B cell (primary cell): ENCODE measurements around the gene FMO3. TPM values are rescaled to one million over a fixed set of nuclear protein-coding genes. Genes with fewer than 3 reads are reported as not detected.

ENCODE experiments used
- ATAC-seq: fragments of 200-7000 bp; cut with Tn5 transposase; one replicate; pipeline ENCODE4 v1.10.0; 2021; ENCODE audit warnings: low read depth, mild to moderate bottlenecking, moderate number of reproducible peaks, moderate library complexity
- CTCF ChIA-PET: fragments of 350-600 bp; sonication (Branson Sonifier 250); formaldehyde crosslinking; loops from one replicate; lab custom pipeline; 2021; ENCODE audit warnings: antibody characterized with exemption, inconsistent platforms; lab: Charles Lee
- POLR2A ChIA-PET: fragments of 350-600 bp; sonication (Branson Sonifier 250); formaldehyde crosslinking; loops from one replicate; lab custom pipeline; 2021; ENCODE audit warnings: antibody characterized with exemption; lab: Charles Lee
- DNase-seq: peaks from one replicate; pipeline ENCODE4 v3.0.0; 2013
- H2AFZ ChIP-seq: 2 replicates; pipeline ENCODE4 v1.6.1; 2012; ENCODE audit warnings: mild to moderate bottlenecking, low read depth, low read length; ENCODE audit not compliant: insufficient read depth, poor library complexity, severe bottlenecking
- H3K27ac ChIP-seq, 2 donors: 1 replicate in 1 of 2; 2 replicates in 1 of 2; pipeline ENCODE4 v1.5.1; 2012 to 2013; ENCODE audit warnings: low read length in 2 of 2, mild to moderate bottlenecking in 2 of 2, moderate library complexity in 1 of 2
- H3K27me3 ChIP-seq, 4 experiments: fragments of 200-600 bp in 1 of 4; sonication (generic) in 1 of 4; replicated peaks in 1 of 4; 1 replicate in 2 of 4; 2 replicates in 2 of 4; pipeline versions ENCODE4 v1.6.1 to v1.7.0; 2013 to 2016; ENCODE audit warnings: low read length in 3 of 4, mild to moderate bottlenecking in 2 of 4, mixed read lengths in 1 of 4, moderate library complexity in 1 of 4; ENCODE audit not compliant: insufficient read depth in 4 of 4, control insufficient read depth in 3 of 4; ENCODE audit errors: control extremely low read depth in 1 of 4
- H3K36me3 ChIP-seq, 2 experiments: replicated peaks in 1 of 2; 1 replicate in 1 of 2; 2 replicates in 1 of 2; pipeline versions ENCODE4 v1.6.1 to v1.7.1; 2013; ENCODE audit warnings: low read length in 1 of 2; ENCODE audit not compliant: insufficient read depth in 2 of 2, control insufficient read depth in 1 of 2; ENCODE audit errors: control extremely low read depth in 1 of 2, extremely low read depth in 1 of 2
- H3K4me1 ChIP-seq, 2 donors: fragments of 200-600 bp in 1 of 2; sonication (generic) in 1 of 2; 1 replicate in 1 of 2; 2 replicates in 1 of 2; pipeline versions ENCODE4 v1.5.1 to v1.6.1; 2013 to 2017; ENCODE audit warnings: low read length in 2 of 2; ENCODE audit not compliant: control insufficient read depth in 2 of 2, insufficient read depth in 2 of 2
- H3K4me2 ChIP-seq: replicated peaks from 2 replicates; pipeline ENCODE3; 2012; ENCODE audit warnings: mild to moderate bottlenecking, low read depth, low read length; ENCODE audit not compliant: poor library complexity, severe bottlenecking
- H3K4me3 ChIP-seq, 5 experiments: fragments of 200-600 bp in 1 of 5; sonication (generic) in 1 of 5; 1 replicate in 3 of 5; 2 replicates in 2 of 5; pipeline versions ENCODE4 v1.5.1 to v1.7.0; 2011 to 2016; ENCODE audit warnings: low read length in 4 of 5, mild to moderate bottlenecking in 4 of 5, low read depth in 2 of 5, control low read depth in 1 of 5, moderate library complexity in 1 of 5; ENCODE audit not compliant: insufficient read depth in 1 of 5; ENCODE audit errors: control extremely low read depth in 1 of 5, extremely low read depth in 1 of 5
- H3K79me2 ChIP-seq: fragments of 200-600 bp; sonication (generic); one replicate; pipeline ENCODE4 v1.6.0; 2016; ENCODE audit warnings: low read length; ENCODE audit not compliant: control insufficient read depth, insufficient read depth
- H3K9ac ChIP-seq: fragments of 200-600 bp; sonication (generic); 2 replicates; pipeline ENCODE4 v1.6.1; 2017; ENCODE audit warnings: mild to moderate bottlenecking, low read length, moderate library complexity
- H3K9me3 ChIP-seq, 3 donors: one replicate each; pipeline versions ENCODE4 v1.6.1 to v1.7.1; 2013; ENCODE audit warnings: low read length in 2 of 3; ENCODE audit not compliant: control insufficient read depth in 2 of 3, insufficient read depth in 1 of 3; ENCODE audit errors: control extremely low read depth in 1 of 3
- H4K20me1 ChIP-seq: 2 replicates; pipeline ENCODE4 v1.6.0; 2012; ENCODE audit warnings: mild to moderate bottlenecking, low read length; ENCODE audit not compliant: insufficient read depth, control insufficient read depth, poor library complexity, severe bottlenecking
- H3K27ac Mint-ChIP-seq: one replicate; pipeline ENCODE4 v1.8.0; 2021; ENCODE audit warnings: mixed read lengths
- H3K27me3 Mint-ChIP-seq: one replicate; pipeline ENCODE4 v1.8.0; 2021; ENCODE audit warnings: mixed read lengths
- H3K4me1 Mint-ChIP-seq: one replicate; pipeline ENCODE4 v1.8.0; 2021; ENCODE audit warnings: mixed read lengths
- H3K4me3 Mint-ChIP-seq: one replicate; pipeline ENCODE4 v1.8.0; 2021; ENCODE audit warnings: mixed read lengths
- H3K9me3 Mint-ChIP-seq: one replicate; pipeline ENCODE4 v1.8.0; 2022; ENCODE audit warnings: mixed read lengths; ENCODE audit not compliant: insufficient read depth
- CTCF ChIP-seq: fragments of 200-600 bp; IDR thresholded peaks from one replicate; pipeline ENCODE4 v1.8.0; 2022; ENCODE audit warnings: antibody characterized with exemption, mild to moderate bottlenecking
- EZH2 ChIP-seq: IDR thresholded peaks from 2 replicates; pipeline ENCODE4 v1.6.1; 2012; ENCODE audit warnings: borderline replicate concordance, low read depth, mild to moderate bottlenecking, moderate library complexity, low read length; ENCODE audit not compliant: insufficient read depth, poor library complexity, severe bottlenecking
- WGBS: methylation state at CpG from one replicate; pipeline ENCODE4 v1.1.5; 2013; ENCODE audit warnings: missing lambda C conversion rate; ENCODE audit not compliant: insufficient coverage; 5-methylcytosine and 5-hydroxymethylcytosine counted together
- intact Hi-C: fragments of 100-400 bp; cut with micrococcal nuclease; formaldehyde crosslinking; loops from one replicate; pipeline ENCODE4 v1.10.0; 2022
- polyA minus RNA-seq: library from RNA; depleted of rRNA, polyadenylated mRNA; stranded (reverse); fragments of >200 nt; gene quantifications from 2 replicates; pipeline ENCODE4 v1.2.3, GENCODE V29; 2012
- polyA plus RNA-seq: library from polyadenylated mRNA; depleted of rRNA; stranded (reverse); fragments of >200 nt; gene quantifications from 2 replicates; pipeline ENCODE4 v1.2.3, GENCODE V29; 2012
- total RNA-seq, 2 donors: library from RNA; stranded (reverse); fragments of 120-200 nt in 1 of 2; gene quantifications; 1 replicate in 1 of 2; 2 replicates in 1 of 2; pipeline versions ENCODE4 v1.2.3 to v1.2.4, GENCODE V29; 2013 to 2022

Gene FMO3
- total RNA-seq (not detected in 2 replicates), polyA plus RNA-seq (not detected in 2 replicates), polyA minus RNA-seq (not detected in 2 replicates)
- not detected for total RNA-seq (2013)

GRCh38 chr1:171090604-171091003 lies at the start of gene FMO3:
FMO3 (plus strand) TSS chr1:171090905; CDS start chr1:171092659, 1,754 bp downstream.
- Mint-ChIP-seq H3K4me3 (no peak within 1 kb of the TSS), H3K4me1 (no peaks in the 10 kb centered on the region), H3K9me3 (no peaks in the 10 kb centered on the region), H3K27ac (no peak within 1 kb of the TSS), H3K27me3 (peaks cover 2% of the 10 kb centered on the region)
- Histone ChIP-seq H4K20me1 (no peaks in the 10 kb centered on the region), H2AFZ (no peak within 1 kb of the TSS), H3K4me3 (no peak within 1 kb of the TSS), H3K27me3 (no peaks in the 10 kb centered on the region), H3K4me1 (no peaks in the 10 kb centered on the region), H3K79me2 (no peaks in the 10 kb centered on the region), H3K9ac (no peak within 1 kb of the TSS), H3K9me3 (no peaks in the 10 kb centered on the region), H3K4me2 (no peak within 1 kb of the TSS), H3K36me3 (no peaks in the 10 kb centered on the region), H3K27ac (no peak within 1 kb of the TSS)
- TF ChIP-seq EZH2, result no peak
- no peak for TF ChIP-seq CTCF
- ATAC-seq, result no peak
- no peak for DNase-seq
- ChIA-PET POLR2A (no interaction called here), CTCF (no interaction called here)
- intact Hi-C loops, result no loop called here
- 89% methylated on average over 4 of the region's 5 CpGs for WGBS

DNA sequence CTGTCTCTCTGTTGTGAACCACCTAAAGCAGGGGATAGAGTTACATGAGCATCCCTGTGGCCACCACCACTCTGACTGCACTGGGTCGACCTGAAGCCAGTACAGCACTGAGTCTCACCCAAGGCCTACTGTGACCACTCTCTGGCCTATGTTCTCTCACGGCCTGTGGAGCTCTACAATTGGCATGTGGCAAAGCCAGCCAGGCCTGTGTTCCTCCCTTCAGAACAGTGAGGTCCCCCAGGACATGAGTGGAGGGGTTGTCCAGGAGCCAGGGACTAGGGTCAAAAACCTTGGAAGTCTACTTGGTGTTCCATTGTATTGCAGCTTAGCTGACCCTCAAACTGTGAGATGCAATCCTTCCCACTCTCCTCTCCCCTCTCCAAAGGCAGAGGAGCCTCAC lies 42.7 kb upstream of the FMO3 start:
- H3K27ac Mint-ChIP-seq, result no peak overlapping the region
- no peak for TF ChIP-seq EZH2
- no peak for TF ChIP-seq CTCF
- H4K20me1 ChIP-seq, result no peaks in the 10 kb centered on the region
- no peak overlapping the region for H3K27ac ChIP-seq
- no peak for ATAC-seq
- H3K27me3 Mint-ChIP-seq, result peaks cover 4% of the 10 kb centered on the region
- H3K9me3 ChIP-seq, result peaks cover 4 to 14% (median 10%) of the 10 kb centered on the region in 3 donors
- H3K79me2 ChIP-seq, result no peaks in the 10 kb centered on the region
- no peak overlapping the region for H3K4me2 ChIP-seq
- 83% methylated on average over 2 of the region's 2 CpGs for WGBS
- no peak overlapping the region for H3K9ac ChIP-seq
- H3K27me3 ChIP-seq, result peaks cover 0 to 5% (median 0%) of the 10 kb centered on the region in 4 experiments
- CTCF ChIA-PET, result no interaction called here
- H3K36me3 ChIP-seq, result no peaks in the 10 kb centered on the region
- DNase-seq, result no peak
- H3K9me3 Mint-ChIP-seq, result peaks cover 13% of the 10 kb centered on the region
- H3K4me1 ChIP-seq, result no peaks in the 10 kb centered on the region
- no peak overlapping the region for H3K4me3 Mint-ChIP-seq
- H2AFZ ChIP-seq, result no peak overlapping the region
- no peaks in the 10 kb centered on the region for H3K4me1 Mint-ChIP-seq
- POLR2A ChIA-PET, result no interaction called here
- H3K4me3 ChIP-seq, result no peak overlapping the region
- intact Hi-C loops, result no loop called here
